Endothelial cell of umbilical vein (primary cell): ENCODE measurements around the gene C17orf58. TPM values are rescaled to one million over a fixed set of nuclear protein-coding genes. Genes with fewer than 3 reads are reported as not detected.
"Not testable (repeated sequence)": the region's sequence is repeated elsewhere in the genome, so short reads cannot be mapped to it uniquely, and the experiment has no call there.

Experiments used
- Bru-seq: library from RNA; stranded (reverse); fragments of 400-500 nt; gene quantifications from one replicate; lab custom pipeline; 2021; lab: Mats Ljungman, UMichigan
- BruChase-seq, 2 experiments: library from RNA; stranded (reverse); fragments of 400-500 nt; gene quantifications; one replicate each; lab custom pipeline; 2021; lab: Mats Ljungman, UMichigan
- BruUV-seq: library from RNA; stranded (reverse); fragments of 400-500 nt; replicated peaks from 2 replicates; lab custom pipeline; 2021; lab: Mats Ljungman, UMichigan
- CTCF ChIA-PET: fragments of 300-600, 350-600 bp; sonication (Branson Sonifier 250); formaldehyde crosslinking; loops from one replicate; lab custom pipeline; 2021; ENCODE audit warnings: antibody characterized with exemption, inconsistent platforms; lab: Charles Lee
- POLR2A ChIA-PET: fragments of 300-600, 350-600 bp; sonication (Branson Sonifier 250); formaldehyde crosslinking; loops from one replicate; lab custom pipeline; 2021; ENCODE audit warnings: antibody characterized with exemption, inconsistent platforms; lab: Charles Lee
- DNase-seq: peaks from one replicate; pipeline ENCODE4 v3.0.0-alpha.2; 2011; ENCODE audit warnings: low read depth, low spot score
- FAIRE-seq: peaks from 2 replicates; lab custom pipeline; 2011; peaks lifted over from hg19 to GRCh38; lab: Jason Lieb, UNC
- H2AFZ ChIP-seq: 2 replicates; pipeline ENCODE4 v1.6.0; 2012; ENCODE audit warnings: low read depth, low read length, control low read depth, inconsistent platforms
- H3K27ac ChIP-seq: 2 replicates; pipeline ENCODE4 v1.5.1; 2011; ENCODE audit warnings: low read depth, mild to moderate bottlenecking, control low read depth, low read length, moderate library complexity; ENCODE audit not compliant: insufficient read depth
- H3K27me3 ChIP-seq, 2 experiments: 2 replicates each; pipeline versions ENCODE4 v1.6.0 to v1.6.1; 2011; ENCODE audit warnings: low read length in 2 of 2, mixed read lengths in 1 of 2; ENCODE audit not compliant: control insufficient read depth in 2 of 2, insufficient read depth in 2 of 2
- H3K36me3 ChIP-seq, 2 experiments: 2 replicates in 1 of 2; 3 replicates in 1 of 2; pipeline ENCODE4 v1.5.1; 2011; ENCODE audit warnings: low read length in 2 of 2, mild to moderate bottlenecking in 1 of 2, moderate library complexity in 1 of 2; ENCODE audit not compliant: control insufficient read depth in 2 of 2, insufficient read depth in 2 of 2; ENCODE audit errors: extremely low read depth in 1 of 2
- H3K4me1 ChIP-seq: 3 replicates; pipeline ENCODE4 v1.5.1; 2011; ENCODE audit warnings: mild to moderate bottlenecking, low read length; ENCODE audit not compliant: control insufficient read depth, insufficient read depth; ENCODE audit errors: extremely low read depth
- H3K4me2 ChIP-seq: 2 replicates; pipeline ENCODE4 v1.6.1; 2011; ENCODE audit warnings: low read length, control low read depth, mixed read lengths; ENCODE audit not compliant: insufficient read depth
- H3K4me3 ChIP-seq, 3 experiments: fragments of 200-600 bp in 1 of 3; sonication (generic), shearing (Covaris generic) in 1 of 3; replicated peaks in 1 of 3; 2 replicates each; pipeline ENCODE4 v1.5.1; 2011 to 2016; ENCODE audit warnings: control low read depth in 3 of 3, low read length in 3 of 3, mild to moderate bottlenecking in 2 of 3, inconsistent platforms in 1 of 3, low read depth in 1 of 3, moderate library complexity in 1 of 3; ENCODE audit not compliant: insufficient read depth in 1 of 3
- H3K79me2 ChIP-seq: 2 replicates; pipeline ENCODE4 v1.6.0; 2012; ENCODE audit warnings: low read length, inconsistent platforms; ENCODE audit not compliant: control insufficient read depth, insufficient read depth
- H3K9ac ChIP-seq: replicated peaks from 2 replicates; pipeline ENCODE3; 2011; ENCODE audit warnings: low read length, control low read depth; ENCODE audit not compliant: insufficient read depth; ENCODE audit errors: extremely low read depth
- H3K9me1 ChIP-seq: replicated peaks from 3 replicates; pipeline ENCODE4 v1.6.0; 2011; ENCODE audit warnings: mild to moderate bottlenecking, low read length; ENCODE audit not compliant: control insufficient read depth, insufficient read depth; ENCODE audit errors: extremely low read depth
- H3K9me3 ChIP-seq: replicated peaks from 2 replicates; pipeline ENCODE4 v1.5.1; 2012; ENCODE audit warnings: low read length, inconsistent platforms; ENCODE audit not compliant: control insufficient read depth, insufficient read depth
- H4K20me1 ChIP-seq: replicated peaks from 2 replicates; pipeline ENCODE3; 2011; ENCODE audit warnings: mild to moderate bottlenecking, low read length; ENCODE audit not compliant: control insufficient read depth, insufficient read depth; ENCODE audit errors: extremely low read depth
- dilution Hi-C: fragments of 300-500 bp; cut with MboI; formaldehyde crosslinking; loops from one replicate; pipeline ENCODE4 v1.15.0; 2019; ENCODE audit warnings: low sequenced_read_pairs; ENCODE audit not compliant: extremely low pct_ligation_motif_present
- intact Hi-C: fragments of 100-400 bp; cut with micrococcal nuclease; formaldehyde crosslinking; loops from one replicate; pipeline ENCODE4 v1.10.0; 2022
- long read RNA-seq: library from polyadenylated mRNA; stranded (forward); transcript quantifications from one replicate; pipeline ENCODE4 v2.0.0, GENCODE V29; 2021
- polyA minus RNA-seq, 3 experiments: library from RNA; depleted of rRNA, polyadenylated mRNA; stranded (reverse); fragments of >200 nt; gene quantifications; 1 replicate in 1 of 3; 2 replicates in 2 of 3; pipeline ENCODE4 v1.2.3, GENCODE V29; 2011
- polyA plus RNA-seq, 4 experiments: library from polyadenylated mRNA; depleted of rRNA in 3 of 4; stranded (reverse) in 3 of 4; unstranded in 1 of 4; fragments of >200 nt; gene quantifications; 2 replicates each; pipeline versions ENCODE4 v1.2.1 to v1.2.3, GENCODE V29; 2011 to 2012; ENCODE audit warnings: missing spikeins in 1 of 4
- total RNA-seq: library from RNA; stranded (reverse); gene quantifications from 2 replicates; pipeline ENCODE4 v1.2.3, GENCODE V29; 2021

The C17orf58 gene
- total RNA-seq: 13.4 and 24.5 TPM in 2 replicates
- polyA plus RNA-seq: 35.5 and 40.0 TPM in 2 replicates
- polyA plus RNA-seq (2011; cell fraction: cytosol; rRNA removed): 28.6 and 34.5 TPM in 2 replicates
- 38.6 and 39.9 TPM in 2 replicates for polyA plus RNA-seq (2011; cell fraction: nucleus; rRNA removed)
- 22.3 and 24.3 TPM in 2 replicates for polyA plus RNA-seq (2012)
- 25.1 and 29.9 TPM in 2 replicates for polyA minus RNA-seq
- 5.3 TPM for polyA minus RNA-seq (2011; cell fraction: cytosol; rRNA and poly(A)+ RNA removed)
- polyA minus RNA-seq (2011; cell fraction: nucleus; rRNA and poly(A)+ RNA removed): 13.5 and 20.5 TPM in 2 replicates
- Bru-seq, nascent RNA: percentile 66 among the genes with signal in this experiment
- BruChase-seq, experiment 1, labeled RNA remaining after a 6-hour chase: percentile 73 among the genes with signal in this experiment
- BruChase-seq, experiment 2, labeled RNA remaining after a 2-hour chase: percentile 68 among the genes with signal in this experiment
- long read RNA-seq, transcript C17orf58-202 (3 exons, 1,082 nt): major isoform, 17 of 67 reads
- long read RNA-seq, transcript C17orf58-203 (2 exons, 1,654 nt): minor isoform, 9 of 67 reads
- long read RNA-seq, transcript C17orf58-204 (4 exons, 2,065 nt): minor isoform, 10 of 67 reads
- long read RNA-seq, partial matches to known transcripts: 22 of 67 reads
- long read RNA-seq, other reads (novel, unspliced or antisense): 9 of 67 reads

DNA sequence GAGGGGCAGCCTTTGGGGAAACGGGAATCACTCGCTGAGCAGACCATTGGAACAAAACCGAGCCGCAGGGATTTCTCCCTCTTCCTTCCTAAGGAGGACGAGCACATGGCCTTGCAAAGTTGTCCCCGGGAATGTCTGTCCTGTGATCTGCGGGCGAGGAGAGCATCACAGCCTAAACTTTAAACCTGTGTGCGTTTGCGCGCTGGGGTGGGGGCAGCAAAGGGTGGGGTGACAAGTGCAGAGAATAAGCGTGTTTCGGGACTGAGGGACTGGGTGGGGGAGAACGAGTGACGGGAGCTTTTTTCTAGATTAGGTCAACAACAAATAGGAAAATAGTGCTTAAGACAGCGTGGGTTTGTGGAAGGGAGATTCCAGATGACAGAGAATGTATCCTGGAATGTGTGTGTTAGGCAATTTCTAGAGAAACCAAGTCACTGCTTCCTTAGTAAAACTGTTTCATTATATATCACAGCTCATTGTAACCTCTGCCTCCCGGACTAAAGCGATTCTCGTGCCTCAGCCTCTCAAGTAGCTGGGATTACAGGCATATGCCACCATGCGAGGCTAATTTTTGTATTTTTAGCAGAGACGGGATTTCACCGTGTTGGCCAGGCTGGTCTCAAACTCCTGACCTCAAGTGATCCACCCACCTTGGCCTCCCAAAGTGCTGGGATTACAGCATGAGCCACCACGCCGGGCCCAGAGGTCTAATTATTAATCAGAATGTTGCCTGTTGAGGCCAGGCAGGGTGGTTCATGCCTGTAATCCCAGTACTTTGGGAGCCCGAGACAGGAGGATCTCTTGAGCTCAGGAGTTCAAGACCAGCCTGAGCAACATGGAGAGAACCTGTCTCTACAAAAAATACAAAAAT is at the start of gene C17orf58:
C17orf58 (minus strand) TSS at position 169 of the 871 bp plus-strand sequence. CDS start 271 bp downstream, outside the sequence.
- Histone ChIP-seq H2AFZ (peak within 1 kb of the TSS; percentile 93), H3K4me3 (peak within 1 kb of the TSS; percentile 42 to 72 (median 63)), H3K9ac (peak within 1 kb of the TSS; percentile 81), H3K27ac (peak within 1 kb of the TSS; percentile 62), H3K4me1 (peaks cover 19% of the 10 kb centered on the region), H3K4me2 (peak within 1 kb of the TSS; percentile 64)
- H3K36me3 ChIP-seq, H4K20me1 ChIP-seq, H3K79me2 ChIP-seq, H3K9me1 ChIP-seq, FAIRE-seq, POLR2A ChIA-PET, BruUV-seq, H3K27me3 ChIP-seq, intact Hi-C loops, dilution Hi-C loops, H3K9me3 ChIP-seq: not testable (repeated sequence)
- peak; percentile 62 for DNase-seq
- CTCF ChIA-PET: interaction anchor here (0.7 to 3.9 kb wide), 3 partner anchors 15 to 54 kb away, joined by 3 to 13 read pairs (median 11); no protein-coding TSS in a partner anchor
